DMS 273 (cell line): ENCODE measurements around the gene RFTN1.

ENCODE experiments used
- DNase-seq: peaks from one replicate; lab custom pipeline; 2025; ENCODE audit not compliant: unreplicated experiment; lab: John Stamatoyannopoulos, UW

The RFTN1 gene

GRCh38 chr3:16289144-16289889 is 224.2 kb downstream of the RFTN1 start:
- DNase-seq: no peak

GRCh38 chr3:16288664-16289063 is 224.8 kb downstream of the RFTN1 start:
- DNase-seq: no peak

GRCh38 chr3:16286751-16287543 is 226.6 kb downstream of the RFTN1 start:
- DNase-seq: no peak

- DNase-seq: no peak
Measured at GRCh38 chr3:16286161-16286560, 227.3 kb downstream of the RFTN1 start.

- no peak for DNase-seq
Measured at GRCh38 chr3:16284633-16285032, 228.9 kb downstream of the RFTN1 start.

GRCh38 chr3:16280671-16281070 is 232.8 kb downstream of the RFTN1 start:
- no peak for DNase-seq

- DNase-seq: no peak
Measured at GRCh38 chr3:16279010-16279801, 234.3 kb downstream of the RFTN1 start.

GRCh38 chr3:16277471-16277870 is 236.0 kb downstream of the RFTN1 start:
- DNase-seq: no peak

- no peak for DNase-seq
Measured at GRCh38 chr3:16273867-16274266, 239.6 kb downstream of the RFTN1 start.

- no peak for DNase-seq
Measured at GRCh38 chr3:16272588-16272987, 240.9 kb downstream of the RFTN1 start.

- no peak for DNase-seq
Measured at GRCh38 chr3:16270855-16271254, 242.6 kb downstream of the RFTN1 start.

- no peak for DNase-seq
Measured at GRCh38 chr3:16266714-16267113, 246.8 kb downstream of the RFTN1 start.
